SK-N-SH (cell line): Measurements from ENCODE around the gene HNRNPUL1. TPM values are rescaled to one million over a fixed set of nuclear protein-coding genes. Genes with fewer than 3 reads are reported as not detected.

ENCODE experiments used
- CTCF ChIA-PET: fragments of 300-600, 350-600 bp; formaldehyde crosslinking; extraction: SDS; loops from one replicate; lab custom pipeline; 2021; lab: Yijun Ruan, JAX
- POLR2A ChIA-PET: fragments of 350-600 bp; sonication (Branson Sonifier 250); formaldehyde crosslinking; extraction: SDS; loops from one replicate; lab custom pipeline; 2020; ENCODE audit warnings: antibody characterized with exemption, inconsistent platforms; lab: Yijun Ruan, JAX
- DNase-seq: peaks from one replicate; pipeline ENCODE4 v3.0.0; 2012
- H2AFZ ChIP-seq: fragments of 200-600 bp; sonication (generic); 2 replicates; pipeline ENCODE4 v1.8.1; 2016; ENCODE audit warnings: antibody characterized with exemption, mild to moderate bottlenecking, low read depth
- H3F3A ChIP-seq: fragments of 200-600 bp; sonication (generic); replicated peaks from 2 replicates; pipeline ENCODE3; 2016; ENCODE audit warnings: antibody characterized with exemption, mild to moderate bottlenecking; ENCODE audit not compliant: insufficient read depth
- H3K27ac ChIP-seq, 2 experiments: fragments of 200-500 bp in 1 of 2; fragments of 200-600 bp in 1 of 2; sonication (Bioruptor generic) in 1 of 2; sonication (generic), shearing (Covaris generic) in 1 of 2; 2 replicates each; pipeline versions ENCODE4 v1.5.1 to v1.6.1; 2014 to 2016; ENCODE audit warnings: low read depth in 2 of 2, inconsistent platforms in 1 of 2, low read length in 1 of 2, mild to moderate bottlenecking in 1 of 2, mixed read lengths in 1 of 2
- H3K27me3 ChIP-seq: fragments of 200-600 bp; sonication (generic), shearing (Covaris generic); 2 replicates; pipeline ENCODE4 v1.6.1; 2016; ENCODE audit warnings: mixed run types; ENCODE audit not compliant: insufficient read depth
- H3K36me3 ChIP-seq, 2 experiments: fragments of 200-500 bp in 1 of 2; fragments of 200-600 bp in 1 of 2; sonication (Bioruptor generic) in 1 of 2; sonication (generic) in 1 of 2; replicated peaks in 1 of 2; 2 replicates each; pipeline versions ENCODE3 to v1.5.1; 2014 to 2016; ENCODE audit warnings: low read length in 1 of 2, mild to moderate bottlenecking in 1 of 2; ENCODE audit not compliant: insufficient read depth in 2 of 2, control insufficient read depth in 1 of 2
- H3K4me1 ChIP-seq, 2 experiments: fragments of 200-500 bp in 1 of 2; fragments of 200-600 bp in 1 of 2; sonication (Bioruptor generic) in 1 of 2; sonication (generic), shearing (Covaris generic) in 1 of 2; 2 replicates each; pipeline versions ENCODE4 v1.5.1 to v1.6.1; 2014 to 2016; ENCODE audit warnings: low read depth in 1 of 2, low read length in 1 of 2, mixed run types in 1 of 2; ENCODE audit not compliant: insufficient read depth in 2 of 2, control insufficient read depth in 1 of 2
- H3K4me2 ChIP-seq: fragments of 200-600 bp; sonication (generic), shearing (Covaris generic); 2 replicates; pipeline ENCODE4 v1.6.1; 2017; ENCODE audit warnings: mixed run types
- H3K4me3 ChIP-seq, 2 experiments: fragments of 200-500 bp in 1 of 2; fragments of 200-600 bp in 1 of 2; sonication (Bioruptor generic) in 1 of 2; sonication (generic), shearing (Covaris generic) in 1 of 2; 2 replicates each; pipeline versions ENCODE4 v1.5.1 to v1.8.1; 2014 to 2016; ENCODE audit warnings: low read depth in 2 of 2, inconsistent platforms in 1 of 2, low read length in 1 of 2, mild to moderate bottlenecking in 1 of 2, mixed read lengths in 1 of 2, moderate library complexity in 1 of 2
- H3K79me2 ChIP-seq: fragments of 200-600 bp; sonication (generic); 2 replicates; pipeline ENCODE4 v1.8.1; 2017; ENCODE audit warnings: mild to moderate bottlenecking; ENCODE audit not compliant: insufficient read depth
- H3K9ac ChIP-seq: fragments of 200-600 bp; sonication (generic); 2 replicates; pipeline ENCODE4 v1.6.1; 2017; ENCODE audit warnings: mixed run types
- H3K9me2 ChIP-seq: fragments of 200-600 bp; sonication (generic); 2 replicates; pipeline ENCODE4 v1.6.1; 2017; ENCODE audit warnings: mixed run types
- H3K9me3 ChIP-seq: fragments of 200-600 bp; sonication (generic); 2 replicates; pipeline ENCODE4 v1.6.1; 2017; ENCODE audit warnings: mixed run types, mild to moderate bottlenecking, moderate library complexity
- H4K20me1 ChIP-seq: fragments of 200-600 bp; sonication (generic); 2 replicates; pipeline ENCODE4 v1.6.1; 2017; ENCODE audit warnings: mild to moderate bottlenecking, mixed run types; ENCODE audit not compliant: insufficient read depth
- FOSL2 ChIP-seq: IDR thresholded peaks from 2 replicates; pipeline ENCODE4 v1.4.0; 2012; ENCODE audit warnings: low read depth, mild to moderate bottlenecking, moderate library complexity, borderline replicate concordance
- FOXJ3 ChIP-seq: sonication (generic); formaldehyde crosslinking; IDR thresholded peaks from 2 replicates; pipeline ENCODE4 v1.5.1; 2020; ENCODE audit warnings: mild to moderate bottlenecking, missing genetic modification reagents
- JUND ChIP-seq: IDR thresholded peaks from 2 replicates; pipeline ENCODE4 v1.4.0; 2012
- PBX3 ChIP-seq: IDR thresholded peaks from 2 replicates; pipeline ENCODE4; 2012
- RCOR1 ChIP-seq: fragments of 150-350 bp; IDR thresholded peaks from 2 replicates; pipeline ENCODE4 v1.6.1; 2017; ENCODE audit warnings: antibody characterized with exemption, low read length
- REST ChIP-seq: IDR thresholded peaks from 2 replicates; pipeline ENCODE4 v1.6.1; 2012; ENCODE audit warnings: mild to moderate bottlenecking, low read depth, low read length, moderate library complexity
- RXRA ChIP-seq: IDR thresholded peaks from 2 replicates; pipeline ENCODE4 v1.4.0; 2012; ENCODE audit warnings: low read depth, mild to moderate bottlenecking, borderline replicate concordance
- SIN3A ChIP-seq: IDR thresholded peaks from 2 replicates; pipeline ENCODE4 v1.6.1; 2012; ENCODE audit warnings: low read depth, mild to moderate bottlenecking, low read length, moderate library complexity, borderline replicate concordance
- SMC3 ChIP-seq: IDR thresholded peaks from 2 replicates; pipeline ENCODE4 v1.6.1; 2012; ENCODE audit warnings: low read depth, low read length, improper control_type of control experiment
- TCF12 ChIP-seq: IDR thresholded peaks from 2 replicates; pipeline ENCODE4 v1.4.0; 2012
- TEAD4 ChIP-seq: IDR thresholded peaks from 2 replicates; pipeline ENCODE4 v1.4.0; 2012; ENCODE audit warnings: mild to moderate bottlenecking, borderline replicate concordance; ENCODE audit not compliant: insufficient read depth
- WGBS: methylation state at CpG from one replicate; pipeline ENCODE4 v1.1.6; 2017; ENCODE audit warnings: low lambda C conversion rate; 5-methylcytosine and 5-hydroxymethylcytosine counted together
- polyA plus RNA-seq, 3 experiments: library from polyadenylated mRNA; depleted of rRNA; stranded (reverse); fragments of >200 nt; gene quantifications; 2 replicates each; pipeline ENCODE4 v1.2.3, GENCODE V29; 2012
- TF ChIP-seq, protein P1 (sequence below): fragments of 150-350 bp; IDR thresholded peaks from 2 replicates; pipeline ENCODE4 v1.6.1; 2016; ENCODE audit warnings: mild to moderate bottlenecking, low read depth, low read length
- TF ChIP-seq, protein P2 (sequence below): IDR thresholded peaks from 2 replicates; pipeline ENCODE4 v1.4.0; 2012; ENCODE audit warnings: low read depth, borderline replicate concordance

Gene HNRNPUL1
- polyA plus RNA-seq, 1 of the 3 experiments (the other 2 are of a cell fraction): 41.5 TPM

DNA sequence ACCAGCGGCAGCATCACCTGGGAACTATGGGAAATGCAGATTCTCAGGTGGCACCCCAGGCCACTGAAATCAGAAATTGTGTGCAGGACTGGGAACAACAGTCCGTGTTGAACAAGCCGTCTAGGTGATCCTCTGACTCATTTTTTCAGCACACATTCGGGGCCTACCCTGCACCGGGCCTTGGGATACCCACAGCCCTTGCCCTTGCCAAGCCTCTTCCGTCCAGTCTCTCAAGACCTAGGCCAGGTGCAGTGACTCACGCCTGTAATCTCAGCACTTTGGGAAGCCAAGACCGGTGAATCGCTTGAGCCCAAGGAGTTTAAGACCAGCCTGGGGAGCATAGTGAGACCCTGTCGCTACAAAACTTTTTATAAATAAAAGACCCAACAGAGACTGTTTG is 71.3 kb downstream of the HNRNPUL1 start (continued):
- TF ChIP-seq, protein P1, sequence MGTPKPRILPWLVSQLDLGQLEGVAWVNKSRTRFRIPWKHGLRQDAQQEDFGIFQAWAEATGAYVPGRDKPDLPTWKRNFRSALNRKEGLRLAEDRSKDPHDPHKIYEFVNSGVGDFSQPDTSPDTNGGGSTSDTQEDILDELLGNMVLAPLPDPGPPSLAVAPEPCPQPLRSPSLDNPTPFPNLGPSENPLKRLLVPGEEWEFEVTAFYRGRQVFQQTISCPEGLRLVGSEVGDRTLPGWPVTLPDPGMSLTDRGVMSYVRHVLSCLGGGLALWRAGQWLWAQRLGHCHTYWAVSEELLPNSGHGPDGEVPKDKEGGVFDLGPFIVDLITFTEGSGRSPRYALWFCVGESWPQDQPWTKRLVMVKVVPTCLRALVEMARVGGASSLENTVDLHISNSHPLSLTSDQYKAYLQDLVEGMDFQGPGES: no peak
- TF ChIP-seq, protein P2, sequence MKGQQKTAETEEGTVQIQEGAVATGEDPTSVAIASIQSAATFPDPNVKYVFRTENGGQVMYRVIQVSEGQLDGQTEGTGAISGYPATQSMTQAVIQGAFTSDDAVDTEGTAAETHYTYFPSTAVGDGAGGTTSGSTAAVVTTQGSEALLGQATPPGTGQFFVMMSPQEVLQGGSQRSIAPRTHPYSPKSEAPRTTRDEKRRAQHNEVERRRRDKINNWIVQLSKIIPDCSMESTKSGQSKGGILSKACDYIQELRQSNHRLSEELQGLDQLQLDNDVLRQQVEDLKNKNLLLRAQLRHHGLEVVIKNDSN: no peak
- TF ChIP-seq RCOR1 (no peak), FOXJ3 (no peak)

- ChIA-PET CTCF (no interaction called here), POLR2A (no interaction called here)
- Histone ChIP-seq H3K9me2 (no peaks in the 10 kb centered on the region), H3K36me3 (peaks cover 9 to 76% of the 10 kb centered on the region in 2 experiments), H3F3A (peaks cover 33% of the 10 kb centered on the region), H2AFZ (no peak overlapping the region), H3K4me3 (no peak overlapping the region), H4K20me1 (peaks cover 86% of the 10 kb centered on the region), H3K4me1 (no peaks in the 10 kb centered on the region), H3K9ac (no peak overlapping the region), H3K27me3 (no peaks in the 10 kb centered on the region), H3K9me3 (no peaks in the 10 kb centered on the region), H3K4me2 (no peak overlapping the region), H3K27ac (no peak overlapping the region), H3K79me2 (peaks cover 96% of the 10 kb centered on the region)
- TF ChIP-seq TEAD4 (0 out of 2 replicates have a peak, but pooled peaks have one; percentile 39), SIN3A (peak; percentile 55; the same call in 1 of the 2 replicates), RXRA (peak; percentile 26; the same call in 1 of the 2 replicates), TCF12 (0 out of 2 replicates have a peak, but pooled peaks have one; percentile 12), PBX3 (peak; percentile 37; the same call in 1 of the 2 replicates), SMC3 (no peak), REST (no peak), FOSL2 (peak; percentile 29; the same call in 1 of the 2 replicates), JUND (0 out of 2 replicates have a peak, but pooled peaks have one; percentile 34)
- DNase-seq: no peak
- 88% methylated on average over 5 of the region's 5 CpGs for WGBS
Observed at GRCh38 chr19:41339936-41340335, 75.8 kb downstream of the HNRNPUL1 start.
